GM21367 (cell line): ENCODE data around the gene TFB2M.
"Not testable (repeated sequence)": the region's sequence is repeated elsewhere in the genome, so short reads cannot be mapped to it uniquely, and the experiment has no call there.

Source experiments
- ATAC-seq: cut with Tn5 transposase; IDR thresholded peaks from one replicate; pipeline ENCODE4 v1.9.1; 2021; ENCODE audit not compliant: unreplicated experiment

The TFB2M gene

DNA sequence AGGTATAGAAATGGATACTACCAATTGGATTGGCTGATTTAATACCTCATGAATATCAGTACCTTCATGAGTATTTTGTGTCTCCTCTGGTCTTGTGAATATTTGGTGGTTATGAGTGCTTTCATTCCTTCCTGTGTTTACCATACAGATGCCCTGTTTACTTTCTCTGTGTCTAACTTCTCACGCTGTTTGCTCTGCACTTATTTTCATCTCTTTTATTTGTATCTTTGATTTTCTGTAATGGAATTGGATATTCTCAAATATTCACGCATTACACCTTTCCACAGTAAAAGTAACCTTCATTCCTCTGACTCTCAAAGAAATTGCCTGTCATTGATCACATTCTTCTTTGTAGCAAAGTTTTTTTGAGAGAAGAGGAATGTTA is 17.0 kb upstream of the TFB2M start:
- ATAC-seq: no peak

- no peak for ATAC-seq
These were observed 16.4 kb upstream of the TFB2M start for GRCh38 chr1:246582301-246583055.

DNA sequence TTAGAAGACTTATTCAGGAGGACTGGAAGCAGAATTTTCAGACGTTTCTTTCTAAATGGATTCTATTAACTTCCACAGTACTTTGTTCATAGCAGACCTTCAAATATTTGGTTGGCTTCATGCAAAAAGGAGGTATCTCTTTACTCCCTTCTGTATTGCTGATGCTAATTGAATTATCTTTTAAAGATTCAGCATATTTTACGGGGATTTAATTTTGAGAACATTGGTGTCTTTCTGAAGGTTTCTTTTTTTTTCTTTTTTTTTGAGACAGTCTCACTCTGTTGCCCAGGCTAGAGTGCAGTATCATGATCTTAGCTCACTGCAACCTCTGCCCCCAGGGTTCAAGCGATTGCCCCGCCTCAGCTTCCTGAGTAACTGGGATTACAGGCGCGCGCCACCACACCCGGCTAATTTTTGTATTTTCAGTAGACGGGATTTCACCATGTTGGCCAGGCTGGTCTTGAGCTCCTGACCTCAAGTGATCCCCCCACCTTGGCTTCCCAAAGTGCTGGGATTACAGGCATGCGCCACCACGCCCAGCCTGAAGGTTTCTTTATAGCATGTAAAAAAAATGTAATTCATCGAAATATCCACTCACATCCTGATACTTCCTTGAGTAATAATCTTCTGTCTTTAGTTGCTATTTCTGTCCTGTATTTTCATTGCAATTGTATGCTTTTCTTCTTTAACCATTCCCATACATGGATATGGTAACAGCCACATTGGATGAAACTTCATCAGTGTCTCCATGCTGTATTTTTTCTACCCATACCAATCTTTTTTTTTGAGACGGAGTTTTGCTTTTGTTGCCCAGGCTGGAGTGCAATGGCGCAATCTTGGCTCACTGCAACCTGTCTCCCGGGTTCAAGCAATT is 14.7 kb upstream of the TFB2M start:
- no peak for ATAC-seq

DNA sequence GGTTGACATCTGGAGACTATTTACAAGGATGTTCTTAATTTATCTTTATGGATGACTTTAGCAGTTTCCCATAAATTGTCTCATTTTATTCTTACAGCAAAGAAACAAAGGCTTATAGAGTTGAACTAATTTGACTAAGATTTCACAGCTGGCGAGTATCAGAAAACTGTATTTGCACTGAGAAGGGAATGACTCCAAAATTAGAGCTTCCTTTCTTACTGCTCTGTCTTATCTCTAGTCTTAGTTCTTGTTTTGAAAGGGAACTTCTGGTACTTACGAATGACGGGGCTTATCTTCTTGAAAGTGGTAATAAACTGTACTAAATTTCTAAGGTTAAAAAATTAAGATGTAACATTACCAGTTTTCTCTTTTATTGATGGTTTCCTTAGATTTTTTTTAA is 13.8 kb upstream of the TFB2M start:
- ATAC-seq: peak; percentile 69

DNA sequence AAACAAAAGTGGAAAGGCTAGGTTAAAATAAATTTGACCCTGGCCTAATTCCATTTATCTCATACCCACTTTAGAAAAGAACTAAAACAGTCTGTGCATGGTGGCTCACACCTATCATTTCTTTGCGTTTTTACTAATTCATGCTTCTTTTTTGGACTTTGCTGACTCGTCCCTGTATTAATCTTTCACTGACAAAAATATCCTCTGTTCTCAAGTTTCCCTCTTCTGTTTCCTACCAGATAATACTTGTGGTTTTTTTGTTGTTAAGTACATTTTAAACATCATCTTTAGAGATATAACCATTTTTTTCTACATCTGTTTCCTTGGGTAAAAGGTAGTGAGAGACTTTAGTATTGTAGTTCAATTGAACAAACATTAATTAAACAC is 11.7 kb upstream of the TFB2M start:
- ATAC-seq: no peak

DNA sequence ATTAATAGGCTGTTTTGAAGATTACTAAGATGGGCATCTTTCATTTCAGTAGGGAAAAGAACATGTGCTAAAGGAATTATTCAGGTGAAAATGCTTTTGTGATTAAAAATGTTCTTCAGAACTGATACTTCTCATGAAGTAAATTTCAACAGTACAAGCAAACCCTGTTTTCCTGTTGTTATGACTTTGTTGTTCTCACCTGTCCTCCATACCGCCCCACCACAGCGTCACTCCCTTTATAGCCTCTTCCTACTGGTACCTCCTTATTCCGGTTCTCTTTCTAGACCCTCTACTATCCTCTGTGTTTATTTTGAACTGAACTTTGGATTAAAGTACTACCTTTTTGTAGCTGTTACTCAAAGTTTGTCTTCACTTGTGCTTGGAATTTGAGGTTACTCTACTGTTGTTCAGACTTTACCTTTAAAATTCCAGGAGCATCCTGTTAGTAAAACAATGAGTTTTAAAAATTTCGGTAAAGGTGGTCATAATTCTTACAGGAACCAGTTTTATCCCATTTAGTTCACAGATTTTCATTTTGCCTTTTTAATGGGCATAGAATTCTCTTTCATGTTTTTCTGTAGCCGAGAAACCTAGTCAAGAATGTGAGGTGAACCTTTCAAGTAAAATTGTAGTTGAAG is 11.1 kb upstream of the TFB2M start:
- ATAC-seq: no peak

DNA sequence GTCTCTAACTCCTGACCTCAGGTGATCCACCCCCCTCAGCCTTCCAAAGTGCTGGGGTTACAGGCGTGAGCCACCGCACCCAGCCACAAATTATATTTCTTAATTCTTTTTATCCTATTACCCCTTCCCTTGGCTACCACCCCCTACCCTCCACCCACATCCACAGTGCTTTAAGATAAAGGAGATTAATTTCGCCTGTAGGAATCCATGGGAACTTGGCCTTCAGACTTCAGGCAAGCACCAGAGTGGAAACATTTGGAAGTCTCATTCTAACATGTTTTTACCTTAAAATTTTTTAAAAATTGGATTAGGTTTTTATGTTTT is 10.6 kb upstream of the TFB2M start:
- no peak for ATAC-seq

- ATAC-seq: no peak
These were observed 7.4 kb upstream of the TFB2M start for GRCh38 chr1:246573491-246573890.

DNA sequence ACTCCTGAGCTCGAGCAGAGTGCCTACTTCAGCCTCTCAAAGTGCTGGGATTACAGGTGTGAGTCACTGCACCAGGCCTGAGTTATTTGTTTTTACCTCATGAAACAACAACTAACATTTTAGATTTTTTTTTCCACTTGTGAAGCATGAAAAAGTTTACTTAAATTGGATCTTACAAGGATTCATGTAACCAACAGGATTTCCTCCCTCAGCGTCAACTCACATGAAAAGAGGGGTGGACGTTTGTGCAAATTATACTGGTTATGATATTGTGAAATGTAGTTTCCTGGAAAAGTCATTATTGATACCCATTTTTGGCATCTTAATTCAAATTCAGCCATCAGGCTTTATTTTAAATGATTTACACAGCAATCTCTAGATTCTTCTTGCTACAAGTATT is 6.7 kb upstream of the TFB2M start:
- no peak for ATAC-seq

DNA sequence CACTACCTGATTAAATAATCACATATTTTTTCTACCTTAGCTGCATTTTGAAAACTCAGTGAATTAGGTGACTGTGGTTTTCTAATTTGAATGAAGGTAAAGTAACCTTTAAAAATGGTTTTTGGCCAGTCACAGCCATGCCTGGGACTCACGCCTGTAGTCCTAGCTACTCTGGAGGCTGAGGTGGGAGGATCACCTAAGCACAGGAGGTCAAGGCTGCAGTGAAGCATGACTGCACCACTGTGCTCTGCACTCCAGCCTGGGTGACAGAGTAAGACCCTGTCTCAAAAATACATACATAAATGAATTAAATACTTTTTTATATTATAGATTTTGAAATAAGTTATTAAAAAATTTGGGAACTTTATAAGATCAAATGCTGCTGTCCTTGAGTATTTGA is 5.9 kb upstream of the TFB2M start:
- ATAC-seq: no peak

- ATAC-seq: not testable (repeated sequence)
These were observed 5.2 kb upstream of the TFB2M start for GRCh38 chr1:246571309-246571708.

DNA sequence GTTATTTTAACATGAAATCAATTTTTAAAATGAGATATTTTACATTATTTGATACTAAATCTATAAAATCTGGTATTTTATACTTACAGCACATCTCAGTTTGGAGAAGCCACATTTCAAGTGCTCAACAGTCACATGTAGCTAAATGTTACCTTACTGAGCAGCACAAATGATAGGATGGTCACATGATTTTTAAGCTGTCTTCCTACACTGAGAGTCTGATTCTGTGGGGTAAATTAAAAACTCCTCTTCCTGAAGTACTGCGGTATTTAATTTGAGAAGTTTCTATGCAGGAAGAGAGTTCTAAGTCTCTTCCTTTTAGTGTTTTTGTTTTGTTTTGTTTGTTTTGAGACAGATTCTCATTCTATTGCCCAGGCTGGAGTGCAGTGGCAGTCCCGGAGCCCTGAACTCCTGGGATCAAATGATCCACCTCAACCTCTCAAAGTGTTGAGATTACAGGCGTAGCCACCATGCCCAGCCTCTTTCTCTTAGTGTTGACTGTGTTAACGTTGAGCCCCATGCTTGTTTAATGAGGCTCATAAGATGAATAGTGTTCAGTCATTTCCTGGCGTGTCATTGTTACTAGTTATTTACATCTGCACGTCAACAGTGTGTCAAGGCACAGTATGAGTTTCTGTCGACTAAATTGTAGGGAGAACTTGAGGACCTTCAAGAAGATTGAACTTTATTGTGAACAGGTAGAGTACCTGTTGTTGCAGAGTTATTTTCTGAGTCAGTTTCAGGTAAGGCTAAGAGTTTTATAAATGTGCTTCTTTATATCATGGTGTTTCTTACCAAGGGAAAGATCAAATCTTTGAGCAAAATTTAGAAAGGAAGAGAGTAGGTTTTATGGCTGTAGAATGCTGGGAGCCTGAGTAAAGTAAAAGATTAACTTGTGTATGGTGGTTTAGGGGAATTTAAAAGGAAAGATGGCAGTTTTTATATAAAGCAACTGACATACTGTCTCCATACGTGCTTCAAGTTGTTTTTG is 3.5 kb upstream of the TFB2M start:
- no peak for ATAC-seq

GRCh38 chr1:246567646-246568235 is 1.7 kb upstream of the TFB2M start:
- no peak for ATAC-seq

DNA sequence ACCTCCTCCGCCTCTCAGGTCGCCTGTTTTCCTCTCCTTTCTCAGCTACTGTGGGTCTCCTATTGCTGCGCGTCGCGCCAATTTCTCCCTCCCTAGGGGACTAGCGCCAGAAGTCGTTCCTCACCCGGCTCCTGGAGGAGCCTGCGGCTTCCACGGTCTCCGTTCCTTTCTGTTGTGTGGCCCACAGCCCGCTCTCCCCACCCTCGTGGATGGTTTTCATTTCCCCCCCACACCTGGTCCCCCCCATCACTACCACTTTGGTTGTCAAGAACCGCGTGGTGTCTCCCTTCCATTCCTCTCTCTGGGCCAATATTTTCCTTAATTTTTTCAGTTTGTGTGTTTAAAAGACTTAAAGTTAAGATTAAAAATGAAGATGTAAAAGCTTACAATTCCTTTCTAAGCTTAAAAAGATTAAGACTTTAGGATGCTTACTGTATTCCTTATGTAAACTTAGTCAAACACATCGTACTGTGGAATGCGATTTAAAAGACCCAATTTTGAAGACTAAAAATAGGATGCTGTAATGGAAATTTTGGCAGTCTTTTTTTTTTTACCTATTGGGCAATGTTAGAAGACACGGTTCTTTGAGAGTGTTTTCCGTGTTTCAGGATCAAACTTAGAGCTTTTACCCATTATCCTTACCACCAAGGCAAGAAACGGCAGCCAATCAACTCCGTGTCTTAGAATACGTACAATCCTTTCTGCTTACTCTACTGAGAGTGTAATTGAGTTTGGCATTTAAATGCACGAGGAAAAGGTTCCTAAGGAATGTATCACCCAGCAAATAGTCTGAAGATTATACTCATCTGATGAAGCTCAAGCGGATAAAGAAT is 968 bp upstream of the TFB2M start:
- peak; percentile 13 for ATAC-seq

DNA sequence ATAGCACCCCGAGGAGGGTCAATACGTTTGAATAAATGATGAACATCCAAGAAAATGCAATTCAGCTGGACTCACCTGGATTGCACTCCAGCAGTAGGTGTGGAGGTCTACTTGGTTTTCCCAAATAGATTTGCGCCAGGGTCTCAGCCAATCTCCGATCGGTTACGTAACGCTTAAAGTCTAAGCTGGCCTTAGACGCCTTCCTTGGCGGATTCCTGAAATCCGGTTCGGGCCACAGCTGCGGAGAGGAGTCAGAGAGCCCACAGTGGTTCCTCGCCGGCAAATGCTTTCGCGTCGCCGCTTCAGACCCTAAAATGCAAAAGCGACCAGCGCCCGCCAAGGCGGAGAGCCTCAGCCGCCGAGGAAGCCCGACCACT is 322 bp downstream of the TFB2M start:
- no peak for ATAC-seq

DNA sequence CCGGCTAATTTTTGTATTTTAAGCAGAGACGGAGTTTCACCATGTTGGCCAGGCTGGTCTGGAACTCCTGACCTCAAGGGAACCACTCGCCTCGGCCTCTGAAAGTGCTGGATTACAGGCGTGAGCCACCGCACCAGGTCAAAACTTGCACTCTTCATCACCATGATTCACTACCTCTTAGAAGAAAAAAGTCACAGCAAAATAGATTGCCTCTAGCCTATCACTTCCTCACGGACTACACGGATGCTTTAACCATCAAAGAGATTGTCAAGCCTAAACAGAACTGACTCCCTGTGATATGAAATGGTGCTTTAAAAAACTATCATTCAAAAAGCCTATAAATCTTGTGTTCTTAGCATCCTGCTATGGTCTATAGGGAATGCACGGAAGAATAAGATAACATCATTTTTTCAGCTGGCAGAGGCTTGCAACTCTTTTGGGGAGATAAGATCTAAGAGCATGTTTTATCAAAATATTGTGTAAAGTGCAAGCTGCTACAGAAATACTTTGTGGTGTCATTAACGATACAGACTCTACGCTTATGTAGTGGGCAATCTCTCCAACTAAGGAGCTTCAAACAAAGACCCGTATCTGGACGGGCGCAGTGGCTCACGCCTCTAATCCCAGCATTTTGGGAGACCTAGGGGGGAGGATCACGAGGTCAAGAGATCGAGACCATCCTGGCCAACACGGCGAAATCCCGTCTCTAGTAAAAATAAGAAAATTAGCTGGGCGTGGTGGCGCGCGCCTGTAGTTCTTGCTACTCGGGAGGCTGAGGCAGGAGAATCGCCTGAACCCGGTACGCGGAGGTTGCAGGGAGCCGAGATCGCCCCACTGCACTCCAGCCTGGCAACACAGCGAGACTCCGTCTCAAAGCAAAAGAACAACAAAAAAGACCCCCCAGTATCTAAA is 966 bp downstream of the TFB2M start:
- no peak for ATAC-seq

- ATAC-seq: not testable (repeated sequence)
These were observed 5.2 kb downstream of the TFB2M start for GRCh38 chr1:246560833-246561232.

DNA sequence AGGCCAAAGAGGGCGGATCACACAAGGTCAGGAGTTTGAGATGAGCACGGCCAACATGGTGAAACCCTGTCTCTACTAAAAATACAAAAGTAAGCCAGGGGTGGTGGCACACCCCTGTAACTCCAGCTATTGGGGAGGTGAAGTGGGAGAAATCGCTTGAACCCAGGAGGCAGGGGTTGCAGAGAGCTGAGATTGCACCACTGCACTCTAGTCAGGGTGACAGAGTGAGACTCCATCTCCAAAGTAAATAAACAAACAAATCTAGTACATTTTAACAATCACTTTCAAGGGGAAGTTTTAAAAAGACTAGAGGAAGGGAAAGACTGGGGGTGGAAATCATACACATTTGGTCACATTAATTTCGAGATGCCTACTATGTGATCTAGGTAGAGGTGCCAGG is 6.8 kb downstream of the TFB2M start:
- no peak for ATAC-seq

- ATAC-seq: no peak
These were observed 8.0 kb downstream of the TFB2M start for GRCh38 chr1:246558041-246558440.
